GM21447 (cell line): ENCODE data around the gene ALDH3B2.
"Not testable (repeated sequence)": the region's sequence is repeated elsewhere in the genome, so short reads cannot be mapped to it uniquely, and the experiment has no call there.

ENCODE experiments used
- ATAC-seq: cut with Tn5 transposase; IDR thresholded peaks from one replicate; pipeline ENCODE4 v1.9.1; 2021; ENCODE audit not compliant: unreplicated experiment

The ALDH3B2 gene, protein sequence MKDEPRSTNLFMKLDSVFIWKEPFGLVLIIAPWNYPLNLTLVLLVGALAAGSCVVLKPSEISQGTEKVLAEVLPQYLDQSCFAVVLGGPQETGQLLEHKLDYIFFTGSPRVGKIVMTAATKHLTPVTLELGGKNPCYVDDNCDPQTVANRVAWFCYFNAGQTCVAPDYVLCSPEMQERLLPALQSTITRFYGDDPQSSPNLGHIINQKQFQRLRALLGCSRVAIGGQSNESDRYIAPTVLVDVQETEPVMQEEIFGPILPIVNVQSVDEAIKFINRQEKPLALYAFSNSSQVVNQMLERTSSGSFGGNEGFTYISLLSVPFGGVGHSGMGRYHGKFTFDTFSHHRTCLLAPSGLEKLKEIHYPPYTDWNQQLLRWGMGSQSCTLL

DNA sequence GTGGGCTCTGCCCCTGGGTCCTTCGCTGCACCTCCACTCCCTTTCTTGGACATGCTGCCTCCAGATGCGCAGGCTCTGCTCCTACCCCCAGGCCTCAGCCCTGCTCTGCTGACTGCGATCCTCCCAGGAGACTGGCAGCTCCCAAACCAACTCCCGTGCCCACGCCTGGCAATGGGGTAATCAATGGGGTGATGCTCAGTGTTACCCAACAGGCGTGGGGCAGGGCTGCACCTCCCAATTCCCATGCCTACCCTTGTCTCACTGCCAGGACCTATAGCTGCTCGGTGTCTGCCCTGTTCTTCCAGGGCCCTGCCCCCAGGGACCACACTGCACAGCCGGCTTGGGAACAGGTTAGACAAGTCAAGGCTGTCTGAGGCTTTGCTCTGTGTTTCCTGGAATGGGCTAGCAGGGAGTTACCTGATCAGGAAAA, at the start of gene ALDH3B2:
Gene ALDH3B2 (minus strand): TSS at position 182 of the 430 bp plus-strand sequence. CDS start 7,688 bp downstream, outside the sequence.
- ATAC-seq, result no peak

DNA sequence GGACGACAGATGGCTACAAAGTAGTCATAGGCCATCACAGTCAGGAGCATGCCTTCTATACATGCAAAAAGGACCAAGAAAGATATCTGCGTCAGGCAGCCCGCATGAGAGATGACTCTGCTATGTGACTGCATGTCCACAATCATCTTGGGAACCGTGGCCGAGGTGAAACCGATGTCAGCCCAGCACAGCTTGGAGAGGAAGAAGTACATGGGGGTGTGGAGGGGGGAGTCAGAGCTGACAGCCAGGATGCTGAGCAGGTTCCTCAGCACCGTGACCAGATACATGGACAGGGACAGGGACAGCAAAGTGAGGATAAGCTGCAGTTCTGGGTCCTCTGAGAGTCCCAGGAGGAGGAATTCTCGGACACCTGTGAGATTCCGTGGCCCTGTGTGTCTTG, 48.6 kb upstream of the ALDH3B2 start:
- not testable (repeated sequence) for ATAC-seq

DNA sequence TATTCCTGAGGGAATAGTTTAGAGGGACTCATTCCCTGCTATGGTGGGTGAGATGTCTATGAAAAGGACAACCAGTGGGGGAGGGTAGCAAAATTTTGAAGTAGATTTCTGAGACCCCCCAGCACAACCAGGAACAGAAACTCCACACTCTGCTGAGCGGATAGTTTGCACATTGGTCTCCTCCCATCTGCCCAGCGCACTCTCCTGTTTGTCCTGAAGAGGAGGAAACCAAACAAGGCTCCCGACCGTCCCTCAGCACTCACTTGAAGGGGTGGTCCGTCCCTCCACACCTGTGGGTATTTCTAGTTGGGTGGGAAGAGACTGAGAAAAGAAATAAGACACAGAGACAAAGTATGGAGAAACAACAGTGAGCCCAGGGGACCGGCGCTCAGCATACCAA, 41.8 kb upstream of the ALDH3B2 start:
- not testable (repeated sequence) for ATAC-seq

DNA sequence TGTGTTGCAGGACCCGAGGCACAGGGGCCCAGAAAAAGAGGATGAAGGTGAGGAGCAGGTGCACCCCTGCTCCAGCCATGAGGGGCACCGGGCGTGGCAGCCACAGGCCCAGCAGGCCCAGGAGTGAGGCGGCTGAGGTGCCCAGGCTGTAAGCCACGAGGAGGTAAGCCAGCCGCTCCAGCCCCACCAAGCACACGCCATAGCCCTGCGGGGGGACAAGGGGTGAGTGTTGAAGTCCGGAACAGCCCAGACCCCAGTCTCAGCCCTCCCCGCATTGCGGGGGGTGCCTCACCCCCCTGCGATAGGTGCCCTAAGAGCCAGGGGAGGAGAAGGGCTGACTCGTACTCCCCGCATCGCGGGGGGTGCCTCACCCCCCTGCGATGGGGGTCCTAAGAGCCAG, 41.4 kb upstream of the ALDH3B2 start:
- not testable (repeated sequence) for ATAC-seq

DNA sequence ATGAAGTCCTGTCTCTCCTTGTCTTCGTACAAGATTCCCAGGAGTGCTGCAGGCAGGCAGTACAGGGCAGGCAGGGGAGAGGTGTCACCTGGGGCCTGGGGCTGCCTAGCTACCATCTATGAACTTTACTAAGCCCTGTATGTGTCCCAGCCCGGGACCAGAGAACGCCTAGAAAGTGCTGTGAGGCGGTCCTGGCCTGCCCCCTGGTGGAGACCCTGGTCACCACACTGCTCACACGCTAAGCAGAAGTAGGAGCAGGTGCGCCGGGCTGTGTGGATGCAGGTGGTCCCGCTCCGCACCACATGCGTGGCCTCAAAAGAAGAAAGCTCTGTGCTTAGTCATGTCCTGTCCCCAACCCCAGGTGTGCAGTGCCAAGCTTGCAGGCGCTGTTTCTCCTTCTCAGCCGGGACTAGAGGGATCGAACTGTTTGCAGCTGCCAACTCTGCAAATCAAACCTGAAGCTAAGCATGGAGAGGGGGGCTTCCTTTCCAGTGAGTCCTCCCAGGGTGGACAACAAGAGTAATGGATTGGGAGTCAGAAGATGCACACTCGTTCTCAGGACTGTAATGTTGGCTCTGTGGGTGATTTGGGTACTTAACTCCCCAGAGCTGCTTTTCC, 39.6 kb upstream of the ALDH3B2 start:
- ATAC-seq, result not testable (repeated sequence)

DNA sequence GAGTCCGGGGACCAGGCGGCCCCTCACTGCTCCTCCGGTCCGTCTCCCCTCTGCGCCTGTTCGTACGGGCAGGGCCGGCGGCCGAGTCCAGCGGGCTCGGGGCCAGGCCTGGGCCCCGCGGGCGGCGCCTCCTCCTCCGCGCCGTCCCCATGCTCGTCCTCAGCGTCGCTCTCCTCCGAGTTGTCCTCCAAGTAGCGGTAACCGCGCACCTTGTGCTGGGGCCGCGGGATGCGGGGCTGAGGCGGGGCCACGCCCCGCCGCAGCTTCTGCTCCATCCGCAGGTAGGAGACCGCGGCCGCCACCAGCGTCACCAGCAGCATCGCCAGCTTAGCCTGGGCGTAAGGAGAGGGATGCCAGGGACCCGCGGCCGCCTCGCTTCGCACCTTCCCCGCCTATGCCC, 37.3 kb upstream of the ALDH3B2 start:
- ATAC-seq, result not testable (repeated sequence)

DNA sequence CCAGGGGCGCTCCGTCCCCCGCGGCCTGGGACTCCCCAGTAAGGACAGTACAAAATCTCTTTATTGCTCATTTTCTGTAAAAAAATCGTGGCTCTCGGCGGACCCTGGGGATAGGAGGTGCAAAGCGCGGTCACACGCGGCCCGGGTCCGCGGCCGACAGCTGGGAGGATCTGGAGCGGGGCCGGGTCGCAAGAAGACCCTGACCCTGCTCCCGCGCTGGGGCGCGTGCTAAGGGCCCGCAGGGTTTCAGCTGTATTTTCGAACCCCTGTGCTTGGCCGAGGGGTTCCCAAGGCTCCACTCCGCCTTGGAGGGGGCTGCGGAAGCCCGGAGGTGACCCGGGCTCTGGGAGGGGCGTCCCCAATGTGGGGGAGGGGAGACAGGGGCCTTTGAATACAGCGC, 36.8 kb upstream of the ALDH3B2 start:
- not testable (repeated sequence) for ATAC-seq

DNA sequence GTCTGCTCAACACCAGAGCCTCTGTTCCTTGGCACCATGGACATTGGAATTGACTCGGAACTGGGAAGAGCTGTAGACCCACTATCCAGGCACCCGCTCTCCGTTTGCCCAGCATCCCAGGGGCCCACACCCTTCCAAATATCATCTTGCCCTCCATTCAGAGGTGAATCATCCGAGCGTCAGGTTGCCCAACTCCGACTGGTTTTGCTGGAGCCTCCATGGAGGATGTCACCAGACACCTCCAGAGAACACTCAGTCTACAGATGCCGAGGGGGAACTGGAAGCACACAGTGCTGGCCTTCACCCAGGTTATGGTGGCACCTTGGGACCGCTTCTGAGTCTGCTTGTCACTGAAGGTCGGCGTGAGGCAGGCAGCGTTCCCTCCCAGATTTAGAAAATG, 35.4 kb upstream of the ALDH3B2 start:
- not testable (repeated sequence) for ATAC-seq

DNA sequence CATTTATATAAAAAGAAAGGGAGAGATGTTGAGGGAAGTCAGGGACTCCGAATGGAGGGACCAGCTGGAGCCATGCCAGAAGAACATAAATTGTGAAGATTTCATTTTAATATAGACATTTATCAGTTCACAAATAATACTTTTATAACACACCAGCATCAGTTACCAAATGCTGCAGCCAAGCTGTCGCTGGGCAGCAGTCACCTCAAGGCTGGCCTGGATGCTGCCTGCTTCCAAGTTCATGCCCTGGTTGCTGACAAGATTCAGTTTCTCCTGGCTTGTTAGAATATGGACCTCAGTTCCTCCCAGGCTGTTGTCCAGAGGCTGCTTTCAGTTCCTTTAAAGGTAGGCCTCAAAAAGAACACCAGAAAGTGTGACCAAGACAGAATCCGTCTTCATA, 30.8 kb upstream of the ALDH3B2 start:
- ATAC-seq, result no peak

DNA sequence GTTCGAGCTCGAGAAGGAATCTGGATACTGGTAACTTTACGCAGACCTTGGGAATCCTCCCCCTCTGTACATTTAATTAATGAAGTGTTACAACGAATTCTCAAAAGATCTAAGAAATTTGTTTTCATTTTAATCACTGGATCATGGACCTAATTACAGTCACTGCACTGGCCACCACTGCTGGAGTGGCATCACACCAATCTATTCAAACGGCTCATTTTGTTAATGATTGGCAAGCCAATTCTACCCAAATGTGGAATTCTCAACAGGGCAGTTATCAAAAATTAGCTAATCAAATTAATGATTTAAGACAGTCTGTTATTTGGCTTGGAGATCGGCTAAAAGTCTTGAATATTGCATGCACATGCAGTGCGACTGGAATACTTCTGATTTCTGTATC, 30.1 kb upstream of the ALDH3B2 start:
- ATAC-seq, result no peak

DNA sequence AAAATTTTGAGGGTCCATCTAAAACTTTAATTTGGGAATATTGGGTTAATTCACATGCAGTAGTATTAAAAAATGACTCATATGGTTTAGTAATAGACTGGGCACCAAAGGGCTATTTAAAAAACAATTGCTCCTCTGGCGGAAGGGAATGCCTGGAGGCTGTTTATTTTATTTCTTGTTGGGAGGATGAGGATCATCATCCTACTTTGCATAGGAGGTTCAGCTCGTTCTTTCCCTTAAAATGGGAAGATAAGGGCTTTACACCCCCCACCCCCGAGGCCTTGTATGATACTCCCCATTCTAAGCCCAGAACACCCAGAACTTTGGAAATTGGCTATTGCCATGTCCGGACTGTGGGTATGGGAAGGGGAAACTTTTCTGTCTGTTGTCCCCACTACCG, 29.3 kb upstream of the ALDH3B2 start:
- not testable (repeated sequence) for ATAC-seq

DNA sequence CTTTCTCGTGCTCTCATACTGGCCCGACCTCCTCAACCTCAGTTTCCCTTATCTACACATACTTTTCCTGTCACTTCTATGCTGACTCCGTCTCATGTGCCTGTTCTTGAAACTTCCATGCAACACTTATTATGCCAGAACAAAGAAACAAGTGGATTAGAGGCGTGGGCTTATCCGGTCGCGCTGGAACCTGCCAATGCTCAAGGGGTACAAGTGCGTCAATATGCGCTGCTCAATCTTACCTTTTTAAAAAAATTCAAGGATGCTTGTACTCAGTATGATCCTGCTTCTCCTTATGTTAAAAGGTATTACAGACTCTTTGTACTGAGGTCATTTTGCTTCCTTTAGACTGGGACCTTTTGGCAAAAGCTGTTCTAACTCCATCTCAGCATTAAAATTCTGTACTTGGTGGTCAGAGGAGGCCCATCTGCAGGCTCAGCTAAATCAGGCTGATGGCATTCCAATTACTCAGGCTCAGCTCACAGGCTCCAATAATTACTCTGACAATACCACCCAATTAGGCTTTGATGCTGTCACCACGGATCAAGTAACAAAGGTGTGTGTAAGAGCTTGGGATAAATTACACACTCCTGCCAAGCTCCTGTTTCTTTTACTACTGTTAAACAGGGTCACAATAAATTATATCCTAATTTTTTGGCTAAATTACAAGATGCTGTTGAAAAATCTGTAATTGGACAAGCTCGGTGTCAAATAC, 26.3 kb upstream of the ALDH3B2 start:
- no peak for ATAC-seq

DNA sequence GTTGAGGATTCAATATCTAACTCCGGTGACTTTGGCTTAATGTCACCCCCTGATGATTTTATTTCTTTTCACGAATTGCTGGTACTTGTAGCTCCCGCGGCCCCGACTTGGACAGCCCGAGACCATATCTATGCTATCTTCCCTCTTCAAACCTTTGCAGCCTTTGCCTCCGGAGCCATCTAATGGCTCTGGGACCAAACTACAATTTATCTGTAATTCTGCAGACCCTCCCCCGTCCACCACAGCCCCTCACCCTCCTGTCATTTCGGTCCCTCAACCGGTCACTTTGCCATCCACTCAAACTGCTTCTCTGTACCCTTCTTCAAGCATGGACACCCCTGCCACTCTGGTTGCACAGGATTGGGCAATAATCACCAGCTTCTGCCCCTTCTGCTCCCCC, 25.7 kb upstream of the ALDH3B2 start:
- no peak for ATAC-seq

DNA sequence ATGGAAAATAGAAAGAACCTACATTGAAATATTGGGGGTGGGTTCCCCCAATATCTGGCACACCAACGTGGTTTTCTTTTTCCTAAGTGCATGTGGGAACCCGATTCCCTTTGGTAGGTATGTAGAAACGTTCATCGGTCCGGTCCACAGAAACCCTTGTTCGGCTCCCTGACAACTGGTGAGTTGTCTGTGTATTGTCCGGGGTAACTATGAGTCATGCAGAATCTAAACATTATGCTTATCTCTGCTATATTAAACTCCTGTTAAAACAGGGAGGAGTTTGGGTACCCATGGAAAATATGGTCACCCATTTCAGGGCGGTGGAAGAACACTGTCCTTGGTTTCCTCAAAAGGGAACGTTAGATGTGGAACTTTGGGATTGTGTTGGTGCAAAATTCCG, 25.1 kb upstream of the ALDH3B2 start:
- ATAC-seq, result no peak

DNA sequence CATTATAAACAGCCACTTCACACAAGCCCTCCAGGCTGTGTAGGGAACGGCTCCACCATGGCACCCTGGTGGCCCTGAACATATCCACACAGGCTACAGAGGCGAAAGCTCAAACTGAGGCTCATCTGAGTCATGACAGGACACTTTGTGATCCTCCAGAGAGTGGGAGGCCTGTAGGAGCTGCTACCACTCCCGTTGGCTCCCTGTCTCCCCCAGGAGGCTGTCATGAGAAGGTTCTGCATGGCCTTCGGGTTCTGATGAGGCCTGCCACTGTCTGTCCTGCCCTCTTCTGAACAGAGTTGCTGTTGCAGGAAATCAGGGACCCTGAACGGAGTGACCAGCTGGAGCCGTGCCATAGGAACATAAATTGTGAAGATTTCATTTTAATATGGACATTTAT, 23.8 kb upstream of the ALDH3B2 start:
- no peak for ATAC-seq

DNA sequence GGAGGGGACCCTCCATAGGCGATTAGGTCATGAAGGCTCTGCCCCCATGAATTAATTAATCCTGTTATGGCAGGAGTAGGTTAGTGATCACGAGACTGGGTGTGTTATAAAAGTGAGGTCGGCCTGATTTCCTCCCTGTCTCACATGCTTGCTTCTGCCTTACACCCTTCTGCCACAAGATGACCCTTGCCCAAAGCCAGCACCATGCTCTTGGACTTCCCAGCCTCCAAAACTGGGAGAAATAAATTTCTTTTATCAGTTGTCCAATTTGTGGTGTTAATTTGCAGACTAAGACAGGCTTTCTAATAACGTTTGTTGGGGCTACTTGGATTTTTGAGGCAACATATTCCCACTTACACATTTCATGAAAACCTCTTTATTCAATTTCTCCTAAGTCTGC, 23.4 kb upstream of the ALDH3B2 start:
- no peak for ATAC-seq

DNA sequence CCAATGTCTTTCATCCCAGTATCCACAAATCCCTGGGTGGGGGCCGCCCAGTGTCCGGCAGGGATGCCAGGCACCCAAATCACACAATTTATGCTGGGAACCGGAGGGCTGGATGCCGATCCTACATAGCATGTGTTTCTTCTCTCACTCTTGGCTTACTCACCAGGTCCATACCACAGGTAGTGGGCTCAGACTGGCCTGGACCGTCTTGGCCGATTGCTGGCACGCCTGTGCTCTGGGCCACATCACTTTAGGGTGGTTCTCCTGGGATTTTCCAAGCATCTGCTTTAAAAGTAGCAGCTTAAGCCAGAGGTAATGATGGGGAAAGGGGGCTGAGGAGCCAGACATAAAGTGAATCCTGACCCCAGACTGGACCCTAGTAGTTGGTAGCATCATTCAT, 22.6 kb upstream of the ALDH3B2 start:
- ATAC-seq, result no peak

DNA sequence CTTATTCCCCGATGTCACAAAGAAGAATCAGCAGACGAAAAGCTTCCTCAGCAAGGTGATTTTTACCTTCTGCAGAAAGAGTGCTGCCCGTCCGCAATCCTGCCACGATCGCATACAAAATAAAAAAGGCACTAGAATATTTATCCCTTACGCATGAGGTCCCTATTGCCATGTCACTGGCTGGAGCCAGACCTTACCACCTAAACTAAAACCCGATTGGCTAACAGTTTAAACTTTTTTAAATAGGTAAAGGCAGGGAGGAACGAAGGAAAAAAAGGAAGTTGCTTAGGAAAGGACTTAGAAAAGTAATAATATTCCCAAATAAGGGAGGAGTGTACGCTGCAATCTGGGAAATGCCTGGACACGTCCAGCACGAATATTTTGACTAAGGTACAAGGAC, 21.2 kb upstream of the ALDH3B2 start:
- no peak for ATAC-seq

DNA sequence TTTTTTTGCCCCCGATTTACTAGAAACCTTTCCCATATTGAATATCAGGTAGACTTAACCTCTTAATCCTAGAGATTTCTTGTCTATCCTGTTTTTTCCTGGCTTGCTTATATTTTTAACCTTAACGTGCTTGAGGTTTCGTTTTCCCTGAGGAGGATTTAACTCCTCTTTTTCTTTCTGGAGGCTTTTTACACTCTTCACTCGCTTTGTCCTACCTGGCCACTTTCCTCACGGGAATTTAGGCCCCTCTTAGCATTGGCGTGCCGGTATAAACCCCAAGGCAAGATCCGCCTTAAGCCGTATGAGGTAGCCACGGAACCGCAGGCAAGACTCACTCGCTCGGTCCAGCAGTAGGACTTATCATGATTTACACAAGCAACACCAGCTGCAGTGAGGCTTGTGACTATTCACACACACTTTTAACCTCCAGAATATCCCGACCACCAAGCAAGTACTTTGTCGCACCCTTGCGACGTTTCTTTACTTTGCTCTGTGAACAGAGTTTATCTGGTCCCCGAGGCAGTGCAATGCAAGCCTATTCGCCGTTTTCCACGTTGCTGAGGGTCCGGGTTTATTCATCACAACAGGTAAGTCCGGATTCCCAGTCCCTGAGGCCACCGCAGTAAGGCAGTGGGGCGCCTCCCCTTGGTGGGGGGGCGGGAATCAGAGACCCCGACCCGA, 20.6 kb upstream of the ALDH3B2 start:
- no peak for ATAC-seq

DNA sequence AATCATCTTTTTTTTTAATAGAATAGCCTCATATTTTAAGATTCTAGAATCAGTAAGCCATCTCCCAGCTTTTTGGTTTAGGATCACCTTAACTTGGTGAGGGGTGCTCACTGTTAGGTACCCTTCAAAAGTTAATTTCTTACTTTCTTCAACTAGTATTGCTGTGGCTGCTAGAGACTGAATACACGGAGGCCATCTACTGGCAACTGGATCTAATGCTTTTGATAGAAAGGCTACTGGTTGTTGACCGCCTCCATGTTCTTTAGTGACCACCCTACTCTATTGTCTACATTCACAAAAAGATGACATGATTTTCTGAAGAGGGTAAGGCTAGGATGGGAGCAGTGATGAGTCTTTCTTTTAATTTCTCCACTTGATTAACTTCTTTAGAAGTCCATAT, 16.7 kb upstream of the ALDH3B2 start:
- ATAC-seq, result no peak

DNA sequence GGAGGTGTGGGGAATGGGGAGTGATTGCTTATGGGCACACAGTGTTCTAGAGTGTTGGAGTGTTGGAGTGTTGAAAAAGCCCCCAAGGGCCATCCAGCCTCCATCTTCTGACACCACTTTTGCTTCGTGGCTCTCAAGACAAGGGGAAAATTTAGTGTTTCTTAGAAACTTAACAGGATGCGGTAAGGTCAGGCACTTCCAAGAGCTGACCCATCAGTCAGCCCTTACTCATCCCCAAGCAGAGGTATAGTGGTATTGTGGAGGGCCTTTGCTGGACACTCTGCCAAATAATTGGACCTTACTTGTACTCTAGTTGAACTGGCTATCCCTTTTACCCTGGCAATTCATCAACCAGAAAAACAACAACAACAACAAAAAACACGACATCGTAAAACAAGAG, 14.8 kb upstream of the ALDH3B2 start:
- no peak for ATAC-seq
